ENCODE measurements around the gene FNDC3B. TPM values are rescaled to one million over a fixed set of nuclear protein-coding genes. Genes with fewer than 3 reads are reported as not detected.

Gene FNDC3B
- total RNA-seq, 1 donor from 2014 or later: 24.7 TPM

DNA sequence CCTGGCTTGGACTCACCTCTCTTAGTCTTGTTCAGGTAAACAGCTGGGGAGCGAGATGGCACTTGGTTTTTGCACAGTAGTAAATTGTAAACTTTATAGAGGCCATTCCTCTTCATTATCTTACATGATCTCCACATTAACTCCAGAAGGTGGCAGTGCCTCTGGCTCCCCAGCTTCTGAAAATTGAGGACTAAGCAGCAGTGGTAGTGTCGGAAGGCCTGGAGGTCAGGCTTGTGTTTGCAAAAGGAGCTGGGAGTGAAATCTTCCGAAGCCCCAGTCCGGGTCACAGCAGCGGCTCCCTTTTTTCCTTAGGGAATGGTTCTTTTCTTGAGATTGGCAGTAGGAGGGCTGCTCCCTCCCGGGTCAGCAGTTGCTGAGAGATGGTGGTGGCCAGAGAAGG is 85.7 kb downstream of the FNDC3B start:
- peaks cover 33% of the 10 kb centered on the region for H3K36me3 Mint-ChIP-seq (ENCODE audit: low read depth)
- no peaks in the 10 kb centered on the region for H3K27me3 Mint-ChIP-seq (ENCODE audit: low read depth)
- H3K4me1 Mint-ChIP-seq (ENCODE audit: low read depth): peaks cover 31% of the 10 kb centered on the region
- DNase-seq (ENCODE audit: low spot score): no peak
- H3K4me3 Mint-ChIP-seq (ENCODE audit: low read depth): no peak overlapping the region
- intact Hi-C loops (cut with micrococcal nuclease): no loop called here
- H3K27ac Mint-ChIP-seq: no peak overlapping the region
- H3K9me3 Mint-ChIP-seq: no peaks in the 10 kb centered on the region

DNA sequence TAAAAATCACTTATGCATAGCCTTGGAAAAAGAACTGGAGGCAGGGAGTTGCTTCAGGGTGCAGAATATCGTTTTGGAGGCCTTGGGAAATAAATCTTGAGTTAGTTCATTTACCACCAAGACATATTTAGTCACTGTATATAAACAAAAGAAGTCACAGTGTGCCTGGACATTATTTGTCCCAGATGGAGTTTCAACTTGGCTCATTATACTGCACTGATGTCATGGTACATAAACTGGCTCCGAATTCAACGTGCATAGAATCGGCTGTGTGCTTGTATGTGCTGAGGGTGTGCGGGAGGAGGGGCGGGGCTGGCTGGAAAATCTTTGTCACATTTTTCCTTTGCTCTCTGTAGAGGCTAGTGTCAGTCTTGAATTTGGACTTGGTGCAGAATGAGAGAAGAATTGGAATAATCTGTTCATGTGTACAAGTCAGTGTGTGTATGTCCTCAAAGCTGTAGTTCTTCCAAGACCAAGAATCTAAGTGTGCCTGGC is 86.6 kb downstream of the FNDC3B start:
- Mint-ChIP-seq H3K9me3 (peaks cover 4% of the 10 kb centered on the region), H3K4me1 (ENCODE audit: low read depth) (peaks cover 38% of the 10 kb centered on the region), H3K27ac (no peak overlapping the region), H3K4me3 (ENCODE audit: low read depth) (no peak overlapping the region), H3K36me3 (ENCODE audit: low read depth) (peaks cover 39% of the 10 kb centered on the region), H3K27me3 (ENCODE audit: low read depth) (no peaks in the 10 kb centered on the region)
- intact Hi-C loops (cut with micrococcal nuclease): no loop called here
- DNase-seq (ENCODE audit: low spot score): no peak

- no peak overlapping the region for H3K27ac Mint-ChIP-seq
- peaks cover 39% of the 10 kb centered on the region for H3K36me3 Mint-ChIP-seq (ENCODE audit: low read depth)
- H3K9me3 Mint-ChIP-seq: peaks cover 4% of the 10 kb centered on the region
- intact Hi-C loops (cut with micrococcal nuclease): no loop called here
- H3K4me3 Mint-ChIP-seq (ENCODE audit: low read depth): no peak overlapping the region
- no peak for DNase-seq (ENCODE audit: low spot score)
- H3K4me1 Mint-ChIP-seq (ENCODE audit: low read depth): peaks cover 39% of the 10 kb centered on the region
- no peaks in the 10 kb centered on the region for H3K27me3 Mint-ChIP-seq (ENCODE audit: low read depth)
Observed at GRCh38 chr3:172126741-172127140, 87.4 kb downstream of the FNDC3B start.

- DNase-seq (ENCODE audit: low spot score): no peak
- H3K4me1 Mint-ChIP-seq (ENCODE audit: low read depth): peaks cover 43% of the 10 kb centered on the region
- H3K4me3 Mint-ChIP-seq (ENCODE audit: low read depth): no peak overlapping the region
- H3K36me3 Mint-ChIP-seq (ENCODE audit: low read depth): peaks cover 42% of the 10 kb centered on the region
- H3K9me3 Mint-ChIP-seq: peaks cover 4% of the 10 kb centered on the region
- intact Hi-C loops (cut with micrococcal nuclease): no loop called here
- H3K27ac Mint-ChIP-seq: no peak overlapping the region
- no peaks in the 10 kb centered on the region for H3K27me3 Mint-ChIP-seq (ENCODE audit: low read depth)
Observed at GRCh38 chr3:172127141-172127540, 87.8 kb downstream of the FNDC3B start.

DNA sequence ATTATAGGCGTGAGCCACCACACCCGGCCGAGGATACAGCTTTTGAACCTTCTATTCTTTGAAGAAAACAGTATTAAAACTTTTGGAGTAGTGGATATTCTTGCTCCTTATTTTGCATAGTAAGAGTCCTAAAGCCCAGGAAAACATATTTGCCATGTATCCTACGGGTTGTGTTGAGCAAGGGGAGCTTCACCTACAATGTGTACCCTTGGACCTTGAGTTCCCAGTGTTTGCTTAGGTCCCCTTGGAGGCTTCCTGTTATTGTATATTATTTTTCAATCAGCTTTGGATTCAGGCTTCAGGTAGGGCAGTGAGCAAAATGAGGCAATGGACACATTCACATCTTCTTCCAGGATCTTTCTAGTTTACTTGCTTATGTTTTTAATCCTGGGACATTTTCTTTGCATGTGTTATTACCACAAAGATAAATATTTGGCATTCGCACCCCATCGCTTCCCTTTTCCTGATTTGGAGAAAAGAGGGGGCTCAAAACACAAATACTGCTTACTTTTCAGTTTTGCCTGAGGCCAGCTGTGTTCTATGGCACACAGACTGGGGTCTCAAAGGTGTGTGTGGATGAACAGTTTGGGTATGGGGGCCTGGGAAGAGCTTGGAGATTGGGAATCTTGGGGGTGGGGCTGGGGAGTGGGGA is 88.7 kb downstream of the FNDC3B start:
- Mint-ChIP-seq H3K4me3 (ENCODE audit: low read depth) (no peak overlapping the region), H3K27me3 (ENCODE audit: low read depth) (no peaks in the 10 kb centered on the region), H3K36me3 (ENCODE audit: low read depth) (peaks cover 43% of the 10 kb centered on the region), H3K4me1 (ENCODE audit: low read depth) (peaks cover 43% of the 10 kb centered on the region), H3K27ac (no peak overlapping the region), H3K9me3 (peaks cover 4% of the 10 kb centered on the region)
- intact Hi-C loops (cut with micrococcal nuclease): no loop called here
- DNase-seq (ENCODE audit: low spot score): no peak

DNA sequence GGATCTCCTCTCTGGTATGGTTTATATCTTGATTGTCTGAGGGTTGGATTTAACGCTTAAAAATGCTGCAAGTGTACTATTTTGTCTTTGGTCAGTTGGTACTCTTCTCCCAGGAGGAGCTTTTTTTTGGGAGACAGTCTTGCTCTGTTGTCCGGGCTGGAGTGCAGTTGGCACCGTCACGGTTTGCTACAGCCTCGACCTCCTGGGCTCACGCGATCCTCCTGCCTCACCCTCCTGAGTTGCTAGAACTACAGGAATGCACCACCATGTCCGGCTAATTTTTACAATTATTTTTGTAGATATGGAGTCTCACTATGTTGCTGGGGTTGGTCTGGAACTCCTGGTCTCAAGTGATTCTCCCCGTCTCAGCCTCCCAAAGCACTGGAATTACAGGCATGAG is 89.5 kb downstream of the FNDC3B start:
- H3K4me1 Mint-ChIP-seq (ENCODE audit: low read depth): peaks cover 51% of the 10 kb centered on the region
- no peak for DNase-seq (ENCODE audit: low spot score)
- no peaks in the 10 kb centered on the region for H3K27me3 Mint-ChIP-seq (ENCODE audit: low read depth)
- H3K36me3 Mint-ChIP-seq (ENCODE audit: low read depth): peaks cover 47% of the 10 kb centered on the region
- no peak overlapping the region for H3K4me3 Mint-ChIP-seq (ENCODE audit: low read depth)
- no peak overlapping the region for H3K27ac Mint-ChIP-seq
- H3K9me3 Mint-ChIP-seq: peaks cover 4% of the 10 kb centered on the region
- intact Hi-C loops (cut with micrococcal nuclease): no loop called here

- peaks cover 56% of the 10 kb centered on the region for H3K4me1 Mint-ChIP-seq (ENCODE audit: low read depth)
- peaks cover 4% of the 10 kb centered on the region for H3K9me3 Mint-ChIP-seq
- H3K27me3 Mint-ChIP-seq (ENCODE audit: low read depth): no peaks in the 10 kb centered on the region
- no peak overlapping the region for H3K4me3 Mint-ChIP-seq (ENCODE audit: low read depth)
- peaks cover 50% of the 10 kb centered on the region for H3K36me3 Mint-ChIP-seq (ENCODE audit: low read depth)
- intact Hi-C loops (cut with micrococcal nuclease): no loop called here
- DNase-seq (ENCODE audit: low spot score): no peak
- peak overlapping the region; percentile 38 for H3K27ac Mint-ChIP-seq
Observed at GRCh38 chr3:172129498-172129849, 90.1 kb downstream of the FNDC3B start.

GRCh38 chr3:172129850-172130716 is 90.7 kb downstream of the FNDC3B start:
- H3K4me1 Mint-ChIP-seq (ENCODE audit: low read depth): peaks cover 60% of the 10 kb centered on the region

GRCh38 chr3:172130717-172131050 is 91.3 kb downstream of the FNDC3B start:
- intact Hi-C loops (cut with micrococcal nuclease): loop anchor here (1.0 to 10.0 kb wide), 5 partner anchors 23 to 464 kb away; partner anchors contain the start of gene FNDC3B
- peaks cover 48% of the 10 kb centered on the region for H3K36me3 Mint-ChIP-seq (ENCODE audit: low read depth)
- H3K9me3 Mint-ChIP-seq: peaks cover 4% of the 10 kb centered on the region
- peaks cover 66% of the 10 kb centered on the region for H3K4me1 Mint-ChIP-seq (ENCODE audit: low read depth)
- no peak for DNase-seq (ENCODE audit: low spot score)
- no peaks in the 10 kb centered on the region for H3K27me3 Mint-ChIP-seq (ENCODE audit: low read depth)
- H3K27ac Mint-ChIP-seq: peak overlapping the region; percentile 82
- no peak overlapping the region for H3K4me3 Mint-ChIP-seq (ENCODE audit: low read depth)

More at GRCh38 chr3:172129850-172130716, 90.7 kb downstream of the FNDC3B start:
- Mint-ChIP-seq H3K27ac (peak overlapping the region; percentile 82), H3K36me3 (ENCODE audit: low read depth) (peaks cover 45% of the 10 kb centered on the region), H3K27me3 (ENCODE audit: low read depth) (no peaks in the 10 kb centered on the region), H3K4me3 (ENCODE audit: low read depth) (no peak overlapping the region), H3K9me3 (peaks cover 4% of the 10 kb centered on the region)
- intact Hi-C loops (cut with micrococcal nuclease): loop anchor here (1.0 to 10.0 kb wide), 5 partner anchors 23 to 465 kb away; partner anchors contain the start of gene FNDC3B
- peak; percentile 36 for DNase-seq (ENCODE audit: low spot score)

DNA sequence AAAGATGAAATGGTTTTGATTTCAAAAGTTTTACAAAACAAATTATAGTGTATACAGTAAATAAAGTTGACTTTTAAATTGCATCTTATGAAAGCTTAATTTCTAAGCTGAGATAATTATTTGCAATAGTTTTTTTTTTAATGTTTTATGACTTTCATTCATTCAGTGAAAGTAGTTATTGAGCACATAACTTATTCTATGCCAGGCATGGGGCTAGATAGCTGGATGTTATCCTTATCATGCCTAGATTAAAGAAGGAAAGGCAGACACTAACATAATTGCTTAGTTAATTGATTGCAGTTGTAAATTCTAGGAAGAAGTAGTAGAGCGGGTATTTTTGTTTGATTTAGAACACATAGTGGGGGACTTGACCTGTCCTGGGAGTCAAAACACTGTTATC is 92.4 kb downstream of the FNDC3B start:
- intact Hi-C loops (cut with micrococcal nuclease): loop anchor here (2.0 to 10.0 kb wide), 4 partner anchors 47 to 463 kb away; partner anchors contain the start of gene FNDC3B
- Mint-ChIP-seq H3K4me3 (ENCODE audit: low read depth) (no peak overlapping the region), H3K4me1 (ENCODE audit: low read depth) (peaks cover 64% of the 10 kb centered on the region)

GRCh38 chr3:172132159-172132586 is 92.8 kb downstream of the FNDC3B start:
- Mint-ChIP-seq H3K4me3 (ENCODE audit: low read depth) (no peak overlapping the region), H3K4me1 (ENCODE audit: low read depth) (peaks cover 59% of the 10 kb centered on the region), H3K27ac (peak overlapping the region; percentile 71), H3K9me3 (peaks cover 4% of the 10 kb centered on the region), H3K27me3 (ENCODE audit: low read depth) (no peaks in the 10 kb centered on the region), H3K36me3 (ENCODE audit: low read depth) (peaks cover 42% of the 10 kb centered on the region)
- intact Hi-C loops (cut with micrococcal nuclease): loop anchor here (5.0 to 10.0 kb wide), 3 partner anchors 47 to 463 kb away; partner anchors contain the start of gene FNDC3B
- DNase-seq (ENCODE audit: low spot score): no peak

More for the DNA sequence above, 92.4 kb downstream of the FNDC3B start:
- H3K27me3 Mint-ChIP-seq (ENCODE audit: low read depth): no peaks in the 10 kb centered on the region
- peaks cover 47% of the 10 kb centered on the region for H3K36me3 Mint-ChIP-seq (ENCODE audit: low read depth)
- peak overlapping the region; percentile 71 for H3K27ac Mint-ChIP-seq
- peaks cover 4% of the 10 kb centered on the region for H3K9me3 Mint-ChIP-seq
- no peak for DNase-seq (ENCODE audit: low spot score)

DNA sequence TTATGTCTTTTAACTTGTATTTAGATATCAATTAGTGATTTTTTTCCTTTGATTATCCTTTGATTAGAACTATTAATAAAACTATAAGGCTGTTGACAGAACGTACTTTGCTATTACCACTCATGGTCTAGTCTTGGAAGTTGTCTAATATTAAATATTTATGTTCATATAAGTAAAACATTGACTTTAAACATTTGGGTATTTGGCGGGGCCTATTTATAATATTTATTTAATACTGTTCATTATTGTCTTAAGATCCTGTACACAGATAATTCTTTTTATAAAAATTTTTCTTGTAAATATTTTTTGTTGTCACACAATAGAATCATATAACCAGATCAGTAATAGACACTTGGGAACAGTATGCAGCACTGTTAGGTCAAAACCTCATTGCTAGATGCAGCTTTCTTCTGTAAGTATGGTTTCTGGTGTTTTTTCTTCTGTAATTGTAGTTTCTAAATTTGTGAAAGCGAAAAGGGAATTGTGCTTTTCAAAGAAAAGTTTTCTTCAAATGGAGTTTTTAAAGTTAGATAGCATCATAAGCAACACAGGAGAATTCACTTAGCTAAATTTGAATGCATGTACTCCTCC is 93.4 kb downstream of the FNDC3B start:
- no peak overlapping the region for H3K4me3 Mint-ChIP-seq (ENCODE audit: low read depth)
- H3K4me1 Mint-ChIP-seq (ENCODE audit: low read depth): peaks cover 64% of the 10 kb centered on the region
- H3K9me3 Mint-ChIP-seq: peaks cover 4% of the 10 kb centered on the region
- H3K27ac Mint-ChIP-seq: no peak overlapping the region
- no peak for DNase-seq (ENCODE audit: low spot score)
- intact Hi-C loops (cut with micrococcal nuclease): loop anchor here (5.0 to 10.0 kb wide), 3 partner anchors 48 to 462 kb away; partner anchors contain the start of gene FNDC3B
- peaks cover 40% of the 10 kb centered on the region for H3K36me3 Mint-ChIP-seq (ENCODE audit: low read depth)
- no peaks in the 10 kb centered on the region for H3K27me3 Mint-ChIP-seq (ENCODE audit: low read depth)
